Measurements from ENCODE around the gene LONP1.
"Not testable (repeated sequence)": the region's sequence is repeated elsewhere in the genome, so short reads cannot be mapped to it uniquely, and the experiment has no call there.

The LONP1 gene

GRCh38 chr19:5694167-5694955 is 25.6 kb downstream of the LONP1 start:
- FAIRE-seq (no peak), DNase-seq (ENCODE audit: insufficient read length, low spot score) (no peak)

- DNase-seq (ENCODE audit: insufficient read length, low spot score) (no peak), FAIRE-seq (no peak)
Measured at GRCh38 chr19:5693195-5694166, 26.5 kb downstream of the LONP1 start.

GRCh38 chr19:5692723-5693194 is 27.2 kb downstream of the LONP1 start:
- FAIRE-seq = no peak
- DNase-seq (ENCODE audit: insufficient read length, low spot score) = no peak

- DNase-seq (ENCODE audit: insufficient read length, low spot score) (no peak), FAIRE-seq (no peak)
Measured at GRCh38 chr19:5691822-5692722, 27.9 kb downstream of the LONP1 start.

- DNase-seq (ENCODE audit: insufficient read length, low spot score) (no peak), FAIRE-seq (peak; percentile 60)
Measured at GRCh38 chr19:5690955-5691821, 28.8 kb downstream of the LONP1 start.

GRCh38 chr19:5690125-5690954 is 29.6 kb downstream of the LONP1 start, which contains the start of gene RPL36:
RPL36 (plus strand) TSS chr19:5690295; CDS start chr19:5690508, 213 bp downstream.
- DNase-seq (ENCODE audit: insufficient read length, low spot score) (peak; percentile 96), FAIRE-seq (peak; percentile 91)

GRCh38 chr19:5688262-5688881 is 31.6 kb downstream of the LONP1 start:
- not testable (repeated sequence) for DNase-seq (ENCODE audit: insufficient read length, low spot score); FAIRE-seq

GRCh38 chr19:5687360-5688198 is 32.4 kb downstream of the LONP1 start:
- no peak for FAIRE-seq
- DNase-seq (ENCODE audit: insufficient read length, low spot score) = no peak

- FAIRE-seq = peak; percentile 93
- peak; percentile 93 for DNase-seq (ENCODE audit: insufficient read length, low spot score)
Measured at GRCh38 chr19:5686647-5687359, 33.1 kb downstream of the LONP1 start.

- FAIRE-seq (no peak), DNase-seq (ENCODE audit: insufficient read length, low spot score) (no peak)
Measured at GRCh38 chr19:5686326-5686646, 33.7 kb downstream of the LONP1 start.

- FAIRE-seq (no peak), DNase-seq (ENCODE audit: insufficient read length, low spot score) (no peak)
Measured at GRCh38 chr19:5684694-5685430, 35.1 kb downstream of the LONP1 start.

GRCh38 chr19:5683177-5683886 is 36.6 kb downstream of the LONP1 start:
- FAIRE-seq (no peak), DNase-seq (ENCODE audit: insufficient read length, low spot score) (no peak)

- DNase-seq (ENCODE audit: insufficient read length, low spot score) = no peak
- FAIRE-seq = no peak
Measured at GRCh38 chr19:5682107-5682482, 37.9 kb downstream of the LONP1 start.

- DNase-seq (ENCODE audit: insufficient read length, low spot score) (no peak), FAIRE-seq (no peak)
Measured at GRCh38 chr19:5681391-5682106, 38.4 kb downstream of the LONP1 start.
